SJCRH30 (cell line): Measurements from ENCODE around the gene C18orf63. TPM values are rescaled to one million over a fixed set of nuclear protein-coding genes. Genes with fewer than 3 reads are reported as not detected.

Experiments
- DNase-seq, 2 experiments: peaks; one replicate each; pipeline ENCODE4 v3.0.0-alpha.2; 2015 to 2020
- H3K27ac ChIP-seq: fragments of 250-450 bp; sonication (Bioruptor Pico); 2 replicates; pipeline ENCODE4 v1.5.1; 2020; ENCODE audit warnings: mild to moderate bottlenecking, moderate library complexity
- H3K27me3 ChIP-seq: fragments of 250-450 bp; sonication (Bioruptor Pico); 2 replicates; pipeline ENCODE4 v1.5.1; 2020; ENCODE audit warnings: mild to moderate bottlenecking, moderate library complexity
- H3K36me3 ChIP-seq: fragments of 250-450 bp; sonication (Bioruptor Pico); 2 replicates; pipeline ENCODE4 v1.5.1; 2020; ENCODE audit warnings: mild to moderate bottlenecking, moderate library complexity
- H3K4me1 ChIP-seq: fragments of 250-450 bp; sonication (Bioruptor Pico); 2 replicates; pipeline ENCODE4 v1.5.1; 2020; ENCODE audit warnings: mild to moderate bottlenecking, moderate library complexity
- H3K4me3 ChIP-seq: fragments of 250-450 bp; sonication (Bioruptor Pico); 2 replicates; pipeline ENCODE4 v1.5.1; 2020; ENCODE audit warnings: mild to moderate bottlenecking, moderate library complexity
- H3K9me3 ChIP-seq: fragments of 250-450 bp; sonication (Bioruptor Pico); replicated peaks from 2 replicates; pipeline ENCODE4 v1.5.1; 2020; ENCODE audit warnings: mild to moderate bottlenecking, moderate library complexity
- total RNA-seq: library from RNA; depleted of rRNA; stranded (reverse); fragments of >200 nt; shearing (Covaris generic); gene quantifications from 2 replicates; pipeline ENCODE4 v1.2.3, GENCODE V29; 2014; rRNA removed

C18orf63 gene
- total RNA-seq, 1 experiment from 2014 or later = not detected

DNA sequence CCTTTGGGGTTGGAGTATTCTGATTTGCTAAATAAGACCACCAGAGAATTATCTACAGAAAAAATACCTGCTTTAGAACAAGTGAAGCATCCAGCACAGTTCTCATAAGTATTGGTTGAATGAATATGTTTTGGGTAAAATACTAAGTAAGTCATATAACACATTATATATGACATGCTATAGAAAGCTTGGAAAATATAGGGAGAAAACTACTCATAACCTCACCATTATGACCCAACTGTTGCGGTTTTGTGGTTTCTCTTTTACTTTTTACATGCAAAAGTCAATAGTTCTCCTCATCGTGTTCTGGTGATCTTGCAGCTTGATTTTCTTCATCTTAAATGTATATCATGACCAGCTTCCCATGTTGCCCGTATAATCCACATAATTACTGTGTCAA lies 75.3 kb downstream of the C18orf63 start:
- H3K36me3 ChIP-seq = no peaks in the 10 kb centered on the region
- no peak overlapping the region for H3K4me3 ChIP-seq
- DNase-seq = no peak
- no peaks in the 10 kb centered on the region for H3K27me3 ChIP-seq
- H3K27ac ChIP-seq = no peak overlapping the region
- no peaks in the 10 kb centered on the region for H3K9me3 ChIP-seq
- H3K4me1 ChIP-seq = no peaks in the 10 kb centered on the region

DNA sequence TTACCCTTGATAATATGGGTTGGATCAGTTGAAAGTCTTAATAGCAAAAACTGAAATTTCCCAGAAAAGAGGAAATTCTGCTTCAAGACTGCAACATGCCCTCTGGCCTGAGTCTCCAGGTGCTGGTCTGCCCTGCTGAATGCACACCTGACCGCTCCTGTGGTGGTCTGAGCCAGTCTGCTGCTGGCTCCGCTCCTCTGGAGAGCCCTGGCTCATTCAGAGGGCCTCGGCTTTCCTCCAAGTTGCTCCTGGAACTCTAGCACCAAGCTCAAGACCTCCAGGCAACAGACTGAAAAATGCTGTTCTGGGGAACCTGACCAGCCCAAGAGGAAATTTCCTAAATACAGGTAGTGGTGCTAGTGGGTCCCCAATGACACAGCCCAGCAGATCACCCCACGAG lies 76.7 kb downstream of the C18orf63 start:
- Histone ChIP-seq H3K27ac (no peak overlapping the region), H3K4me1 (no peaks in the 10 kb centered on the region), H3K9me3 (no peaks in the 10 kb centered on the region), H3K4me3 (no peak overlapping the region), H3K36me3 (no peaks in the 10 kb centered on the region), H3K27me3 (no peaks in the 10 kb centered on the region)
- DNase-seq = no peak

DNA sequence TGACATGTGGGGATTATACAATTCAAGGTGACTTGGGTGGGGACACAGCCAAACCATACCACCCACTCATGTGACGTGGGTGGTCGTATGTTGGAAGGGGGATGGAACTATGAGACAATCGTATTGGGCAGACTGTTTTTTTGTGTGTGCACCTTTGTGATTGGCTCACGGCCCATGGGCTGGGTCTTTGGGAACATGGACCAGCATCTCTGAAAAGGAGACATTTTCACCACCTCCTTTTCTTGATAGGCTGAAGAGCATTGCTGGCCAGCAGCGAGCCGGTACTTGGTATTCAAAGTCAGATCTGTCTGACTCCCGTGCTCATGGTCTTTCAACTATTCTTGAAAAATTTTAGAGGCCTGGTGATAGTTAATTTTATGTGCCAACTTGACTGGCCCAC lies 79.4 kb downstream of the C18orf63 start:
- Histone ChIP-seq H3K36me3 (no peaks in the 10 kb centered on the region), H3K9me3 (no peaks in the 10 kb centered on the region), H3K27me3 (no peaks in the 10 kb centered on the region), H3K4me3 (no peak overlapping the region), H3K27ac (no peak overlapping the region), H3K4me1 (no peaks in the 10 kb centered on the region)
- no peak for DNase-seq

DNA sequence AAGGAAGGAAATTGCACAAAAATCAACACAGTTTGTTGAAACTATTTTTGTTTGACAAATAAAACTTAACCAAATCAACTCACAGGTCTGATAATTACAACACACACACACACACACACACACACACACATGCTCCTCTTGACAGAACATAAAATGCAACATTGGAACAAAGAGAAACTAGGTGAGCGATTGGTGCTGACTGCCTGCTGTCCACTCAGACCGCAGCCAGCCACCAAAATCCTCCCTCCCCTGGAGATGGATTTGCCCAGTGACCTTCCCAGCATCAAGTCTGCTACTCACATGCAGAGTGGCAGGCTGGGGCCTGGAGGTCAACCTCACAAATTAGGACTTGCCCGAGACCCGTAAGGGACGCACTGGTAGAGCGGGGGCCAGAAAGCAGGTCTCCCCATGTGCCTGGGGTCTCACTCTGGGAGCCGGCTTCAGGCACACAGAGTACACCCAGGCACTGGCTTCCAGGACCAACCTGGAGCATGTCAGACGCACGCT lies 80.1 kb downstream of the C18orf63 start:
- Histone ChIP-seq H3K36me3 (no peaks in the 10 kb centered on the region), H3K27me3 (no peaks in the 10 kb centered on the region), H3K27ac (no peak overlapping the region), H3K9me3 (no peaks in the 10 kb centered on the region), H3K4me3 (no peak overlapping the region), H3K4me1 (no peaks in the 10 kb centered on the region)
- DNase-seq = no peak

DNA sequence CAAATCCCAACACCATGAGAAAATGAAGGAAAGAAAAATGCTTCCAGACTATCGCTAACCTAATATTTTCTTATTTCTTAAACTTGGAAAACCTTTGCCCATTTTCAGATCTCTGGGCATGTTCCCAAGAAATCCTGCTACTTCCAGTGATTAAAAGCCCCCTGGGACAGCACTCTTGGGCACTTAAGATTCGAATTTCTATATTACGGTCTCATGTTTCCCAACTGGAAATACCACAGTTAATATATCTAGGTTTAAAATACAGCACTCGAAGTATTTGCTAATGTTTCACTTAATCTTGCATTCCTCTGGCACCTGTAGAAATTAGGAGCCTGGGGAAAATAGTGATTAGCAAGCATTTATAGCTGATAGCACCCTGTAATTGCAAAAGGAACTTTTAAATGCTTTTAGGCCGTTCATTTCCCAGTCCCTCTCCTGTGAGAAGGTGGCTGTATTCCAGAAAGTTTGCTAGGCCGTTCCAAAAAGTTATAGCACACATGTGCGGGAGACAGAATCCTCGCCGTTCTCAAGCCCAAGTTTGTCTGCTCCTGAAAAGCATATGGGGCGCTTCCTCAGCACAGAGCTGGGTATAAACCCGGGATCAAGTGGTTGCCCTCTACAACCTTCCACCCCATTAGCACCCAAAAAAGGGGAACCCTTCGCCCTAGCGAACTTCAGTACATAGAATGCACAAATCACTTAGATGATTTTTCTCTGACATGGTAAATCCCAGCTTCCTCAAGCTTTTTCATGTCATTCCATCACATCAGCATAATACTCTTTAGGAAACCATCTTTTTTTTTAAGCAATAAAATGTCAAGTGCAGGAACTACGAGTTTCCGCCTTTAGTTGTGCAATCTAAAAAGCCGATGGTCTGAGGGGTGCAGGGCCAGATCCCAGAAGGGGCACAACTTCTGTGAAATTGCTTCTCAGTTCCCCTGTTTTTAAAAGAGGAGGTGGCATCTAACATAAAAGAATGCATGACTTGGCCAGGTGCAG lies 80.8 kb downstream of the C18orf63 start:
- Histone ChIP-seq H3K36me3 (no peaks in the 10 kb centered on the region), H3K4me1 (no peaks in the 10 kb centered on the region), H3K27ac (no peak overlapping the region), H3K27me3 (no peaks in the 10 kb centered on the region), H3K4me3 (no peak overlapping the region), H3K9me3 (no peaks in the 10 kb centered on the region)
- no peak for DNase-seq

DNA sequence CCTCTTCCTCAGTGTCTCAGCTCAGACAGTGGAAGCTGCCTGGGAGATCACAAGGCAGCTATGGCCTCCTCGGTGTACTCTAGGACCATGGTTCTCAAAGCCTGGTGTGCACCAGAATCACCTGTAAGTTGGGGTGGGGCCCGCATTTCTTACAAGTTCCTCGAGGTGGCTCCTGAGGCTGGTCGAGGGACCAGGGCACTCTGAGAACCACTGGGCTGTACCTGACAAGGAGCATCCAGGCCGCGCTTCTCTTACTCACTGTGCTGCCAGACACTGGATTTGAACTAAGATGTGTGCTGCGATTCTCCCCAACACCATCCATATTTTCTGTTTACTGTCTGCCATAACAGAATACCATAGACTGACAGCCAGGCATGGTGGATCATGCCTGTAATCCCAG lies 81.9 kb downstream of the C18orf63 start:
- no peak overlapping the region for H3K27ac ChIP-seq
- H3K4me1 ChIP-seq = no peaks in the 10 kb centered on the region
- H3K36me3 ChIP-seq = no peaks in the 10 kb centered on the region
- no peaks in the 10 kb centered on the region for H3K9me3 ChIP-seq
- H3K27me3 ChIP-seq = no peaks in the 10 kb centered on the region
- no peak overlapping the region for H3K4me3 ChIP-seq
- DNase-seq = no peak

DNA sequence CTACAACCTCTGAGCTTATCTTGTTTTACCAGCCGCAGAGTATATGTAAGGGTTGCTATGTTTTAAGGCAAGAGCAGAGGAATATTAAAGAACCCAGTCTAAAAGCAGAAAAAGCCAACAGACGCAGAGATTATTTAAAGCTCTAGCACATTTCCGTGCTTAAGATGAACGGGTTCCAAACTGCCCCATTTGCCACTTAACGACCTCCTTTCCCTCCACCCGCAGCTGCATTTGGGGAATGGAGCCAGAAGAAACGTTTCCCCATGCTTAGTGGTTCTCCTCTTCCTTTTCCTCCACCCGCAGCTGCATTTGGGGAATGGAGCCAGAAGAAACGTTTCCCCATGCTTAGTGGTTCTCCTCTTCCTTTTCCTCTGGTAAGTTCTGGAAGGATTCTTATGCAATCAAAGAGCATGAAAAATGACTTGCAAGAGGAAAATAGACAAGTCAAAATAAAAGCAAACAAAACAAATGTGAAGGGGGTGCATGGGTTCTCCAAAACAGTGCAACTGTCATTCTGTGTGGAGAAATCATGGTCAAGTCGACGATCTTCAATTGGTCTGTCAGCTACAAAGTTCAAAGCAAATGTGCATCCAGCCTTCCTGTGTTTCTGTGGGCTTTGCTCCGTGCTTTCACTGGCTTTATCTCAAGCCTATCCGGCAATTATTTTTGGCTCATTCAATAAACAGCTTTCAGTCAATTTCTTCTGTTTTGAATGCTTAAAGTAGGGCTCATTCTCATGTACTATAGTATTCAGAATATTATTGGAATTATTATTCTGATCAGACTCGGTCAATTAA lies 83.7 kb downstream of the C18orf63 start:
- no peak overlapping the region for H3K4me3 ChIP-seq
- no peaks in the 10 kb centered on the region for H3K36me3 ChIP-seq
- no peak for DNase-seq
- no peaks in the 10 kb centered on the region for H3K27me3 ChIP-seq
- no peaks in the 10 kb centered on the region for H3K9me3 ChIP-seq
- H3K4me1 ChIP-seq = no peaks in the 10 kb centered on the region
- no peak overlapping the region for H3K27ac ChIP-seq

DNA sequence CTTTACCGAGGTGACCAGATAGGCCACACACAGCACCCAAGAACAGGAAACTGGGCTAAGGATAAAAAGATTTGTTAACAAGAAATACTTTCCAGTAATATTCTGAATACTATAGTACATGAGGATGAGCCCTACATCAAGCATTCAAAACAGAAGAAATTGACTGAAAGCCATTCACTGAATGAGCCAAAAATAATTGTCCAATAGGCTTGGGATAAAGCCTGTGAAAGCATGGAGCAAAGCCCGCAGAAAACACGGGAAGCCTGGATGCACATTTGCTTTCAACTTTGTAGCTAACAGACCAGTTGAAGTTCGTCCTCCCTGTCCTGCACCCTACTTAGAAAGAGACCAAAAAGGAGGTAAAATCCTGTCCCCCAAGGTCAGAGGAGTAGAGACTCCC lies 85.2 kb downstream of the C18orf63 start:
- H3K4me3 ChIP-seq = no peak overlapping the region
- no peaks in the 10 kb centered on the region for H3K27me3 ChIP-seq
- H3K27ac ChIP-seq = no peak overlapping the region
- no peaks in the 10 kb centered on the region for H3K4me1 ChIP-seq
- no peaks in the 10 kb centered on the region for H3K9me3 ChIP-seq
- no peak for DNase-seq
- H3K36me3 ChIP-seq = no peaks in the 10 kb centered on the region

DNA sequence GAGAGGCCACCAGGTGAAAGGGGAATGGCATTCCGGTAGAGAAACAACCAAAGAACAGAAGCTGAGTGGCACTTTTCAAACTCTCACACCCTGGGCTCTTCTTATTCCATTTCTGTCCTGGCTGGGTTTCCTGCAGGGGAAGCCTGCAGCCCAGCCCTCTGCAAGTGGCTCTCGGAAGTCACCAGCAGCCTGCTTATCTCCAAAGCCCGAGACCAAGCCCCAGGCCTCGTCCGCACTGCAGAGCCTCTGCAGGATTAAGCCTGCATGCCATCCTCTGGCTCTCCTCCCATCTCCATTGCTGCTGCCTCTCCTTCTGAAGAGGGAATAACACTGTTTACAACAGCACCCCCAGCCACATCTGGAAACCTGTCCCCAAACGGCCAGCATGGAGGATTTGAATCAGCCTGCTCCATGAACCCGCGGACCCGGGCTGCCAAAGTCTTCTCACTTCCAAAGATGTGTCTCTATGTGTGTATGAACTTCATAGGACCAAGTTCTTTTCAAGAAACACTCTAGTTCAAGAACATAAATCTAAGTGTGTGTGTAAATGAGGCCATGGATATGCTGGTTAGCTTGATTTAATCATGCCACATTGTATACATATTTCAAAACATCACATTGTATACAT lies 87.3 kb downstream of the C18orf63 start:
- H3K27ac ChIP-seq = no peak overlapping the region

DNA sequence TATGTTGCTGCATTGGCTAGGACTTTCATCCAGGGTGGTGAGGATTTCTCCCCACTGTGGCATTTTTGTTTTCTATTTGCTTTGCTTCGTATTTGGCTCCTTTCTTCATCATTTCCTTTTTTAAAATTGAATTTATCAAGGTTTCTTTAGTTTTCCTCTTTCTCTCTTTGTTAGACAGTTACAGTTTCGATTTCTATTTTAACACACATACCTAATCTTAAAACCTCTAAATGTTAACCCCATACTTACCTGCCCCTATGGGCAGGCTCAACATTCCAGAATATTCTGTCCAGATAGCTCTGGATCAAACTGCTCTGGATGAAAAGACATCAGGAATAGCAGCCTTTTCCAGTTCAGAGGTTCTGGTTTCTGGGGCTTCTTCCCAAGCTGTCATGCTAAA lies 92.2 kb downstream of the C18orf63 start:
- DNase-seq = no peak
- Histone ChIP-seq H3K27me3 (no peaks in the 10 kb centered on the region), H3K9me3 (no peaks in the 10 kb centered on the region), H3K36me3 (no peaks in the 10 kb centered on the region), H3K27ac (no peak overlapping the region), H3K4me1 (no peaks in the 10 kb centered on the region), H3K4me3 (no peak overlapping the region)

More for the DNA sequence above, 87.3 kb downstream of the C18orf63 start:
- no peaks in the 10 kb centered on the region for H3K4me1 ChIP-seq
- no peak for DNase-seq
- no peaks in the 10 kb centered on the region for H3K36me3 ChIP-seq
- no peaks in the 10 kb centered on the region for H3K9me3 ChIP-seq
- no peak overlapping the region for H3K4me3 ChIP-seq
- no peaks in the 10 kb centered on the region for H3K27me3 ChIP-seq

Other genes starting within 250 kb of the C18orf63 start
- 0.36 TPM in 1 of 2 replicates, not detected in the other for gene FBXO15, start 168.0 kb upstream of the C18orf63 start, total RNA-seq
- gene TIMM21, start 167.3 kb upstream of the C18orf63 start, total RNA-seq = 48.8 and 59.4 TPM in 2 replicates
- 39.4 and 42.4 TPM in 2 replicates for gene CYB5A, start 23.9 kb upstream of the C18orf63 start, total RNA-seq
- gene DIPK1C, start 141.5 kb downstream of the C18orf63 start, total RNA-seq = not detected in 2 replicates
- gene CNDP2, start 180.5 kb downstream of the C18orf63 start, total RNA-seq = 44.3 and 52.7 TPM in 2 replicates
- not detected in 2 replicates for gene CNDP1, start 218.7 kb downstream of the C18orf63 start, total RNA-seq